ENCODE results near the gene GLUD1. TPM values are rescaled to one million over a fixed set of nuclear protein-coding genes. Genes with fewer than 3 reads are reported as not detected.
"Not testable (repeated sequence)": the region's sequence is repeated elsewhere in the genome, so short reads cannot be mapped to it uniquely, and the experiment has no call there.

Gene GLUD1
- total RNA-seq, 4 donors from 2014 or later: 154 to 199 (median 157) TPM

- intact Hi-C loops (cut with DNase I): no loop called here
- whole genome bisulfite sequencing, 2 donors: 78 to 85% methylated on average over 7 of the region's 7 CpGs
- H3K4me1 ChIP-seq: no peaks in the 10 kb centered on the region
- H3K36me3 ChIP-seq: peaks cover 55 to 60% of the 10 kb centered on the region in 2 donors
- no peak overlapping the region for H3K4me3 ChIP-seq (replicated peaks in 1 of 3)
- no peaks in the 10 kb centered on the region for H3K27me3 ChIP-seq
- no peak overlapping the region for H3K27ac ChIP-seq
- TF ChIP-seq CTCF (IDR thresholded peaks at IDR 0.05) (no peak), POLR2A (IDR thresholded peaks at IDR 0.05) (no peak)
- DNase-seq: no peak
- no peaks in the 10 kb centered on the region for H3K9me3 ChIP-seq
Measured at GRCh38 chr10:87054373-87055295, 40.0 kb downstream of the GLUD1 start.

- WGBS, 2 donors: 95% methylated on average over 7 of the region's 7 CpGs
- Histone ChIP-seq H3K4me3 (replicated peaks in 1 of 3) (no peak overlapping the region), H3K27ac (no peak overlapping the region), H3K4me1 (no peaks in the 10 kb centered on the region), H3K27me3 (no peaks in the 10 kb centered on the region), H3K36me3 (peaks cover 56 to 60% of the 10 kb centered on the region in 2 donors), H3K9me3 (no peaks in the 10 kb centered on the region)
- intact Hi-C loops (cut with DNase I): no loop called here
- no peak for DNase-seq
- TF ChIP-seq CTCF (IDR thresholded peaks at IDR 0.05): no peak
- TF ChIP-seq POLR2A (IDR thresholded peaks at IDR 0.05): no peak
Measured at GRCh38 chr10:87053577-87054181, 41.0 kb downstream of the GLUD1 start.

GRCh38 chr10:87053111-87053510 lies 41.5 kb downstream of the GLUD1 start:
- Histone ChIP-seq H3K36me3 (peaks cover 51 to 60% of the 10 kb centered on the region in 2 donors), H3K27me3 (no peaks in the 10 kb centered on the region), H3K4me1 (no peaks in the 10 kb centered on the region), H3K27ac (no peak overlapping the region), H3K9me3 (no peaks in the 10 kb centered on the region), H3K4me3 (replicated peaks in 1 of 3) (no peak overlapping the region)
- DNase-seq: no peak
- TF ChIP-seq POLR2A (IDR thresholded peaks at IDR 0.05) (no peak), CTCF (IDR thresholded peaks at IDR 0.05) (no peak)
- intact Hi-C loops (cut with DNase I): no loop called here
- 61 to 89% methylated on average over 3 of the region's 3 CpGs for WGBS, 2 donors

GRCh38 chr10:87045434-87045938 lies 49.2 kb downstream of the GLUD1 start:
- no peak for DNase-seq
- H3K4me1 ChIP-seq: no peaks in the 10 kb centered on the region
- H3K36me3 ChIP-seq: peaks cover 19 to 26% of the 10 kb centered on the region in 2 donors
- TF ChIP-seq CTCF (IDR thresholded peaks at IDR 0.05): no peak
- TF ChIP-seq POLR2A (IDR thresholded peaks at IDR 0.05): no peak
- intact Hi-C loops (cut with DNase I): no loop called here
- no peak overlapping the region for H3K27ac ChIP-seq
- H3K4me3 ChIP-seq (replicated peaks in 1 of 3): no peak overlapping the region
- 97 to 99% methylated on average over 6 of the region's 6 CpGs for WGBS, 2 donors
- H3K27me3 ChIP-seq: no peaks in the 10 kb centered on the region
- no peaks in the 10 kb centered on the region for H3K9me3 ChIP-seq

GRCh38 chr10:87043579-87043978 lies 51.1 kb downstream of the GLUD1 start:
- H3K27me3 ChIP-seq; H3K4me3 ChIP-seq (replicated peaks in 1 of 3); H3K4me1 ChIP-seq; intact Hi-C loops (cut with DNase I); H3K27ac ChIP-seq; DNase-seq; H3K9me3 ChIP-seq: not testable (repeated sequence)
- 97 to 100% methylated on average over 4 to 7 of the region's 7 CpGs for WGBS, 2 donors
- peaks cover 12 to 13% of the 10 kb centered on the region in 2 donors for H3K36me3 ChIP-seq

Data from thyroid gland (tissue), 4 donors.